Left lung (tissue), 14 donors: Measurements from ENCODE around the gene ITGB5. TPM values are rescaled to one million over a fixed set of nuclear protein-coding genes. Genes with fewer than 3 reads are reported as not detected.

Experiments used
- ATAC-seq: fragments of 200-7000 bp; cut with Tn5 transposase; one replicate; pipeline ENCODE4 v1.9.1; 2020; ENCODE audit warnings: moderate library complexity
- DNase-seq, 4 donors: peaks; one replicate each; pipeline ENCODE4 v3.0.0-alpha.2; 2013 to 2020
- H3K27ac ChIP-seq, 2 donors: fragments of 200-600 bp; sonication (generic) in 1 of 2; one replicate each; pipeline versions ENCODE4 v1.5.0 to v1.8.0; 2020 to 2021
- H3K27me3 ChIP-seq, 2 donors: fragments of 200-600 bp; sonication (generic) in 1 of 2; one replicate each; pipeline versions ENCODE4 v1.5.0 to v1.8.0; 2020 to 2021
- H3K36me3 ChIP-seq, 2 donors: fragments of 200-600 bp; sonication (generic) in 1 of 2; one replicate each; pipeline versions ENCODE4 v1.5.0 to v1.8.0; 2020 to 2021
- H3K4me1 ChIP-seq, 2 donors: fragments of 200-600 bp; one replicate each; pipeline ENCODE4 v1.8.0; 2021
- H3K4me3 ChIP-seq, 2 donors: fragments of 200-600 bp; sonication (generic) in 1 of 2; one replicate each; pipeline versions ENCODE4 v1.5.0 to v1.8.0; 2020 to 2021; ENCODE audit warnings: mild to moderate bottlenecking in 1 of 2
- H3K9me3 ChIP-seq, 2 donors: fragments of 200-600 bp; sonication (generic) in 1 of 2; one replicate each; pipeline versions ENCODE4 v1.5.0 to v1.8.0; 2020 to 2021
- intact Hi-C, 2 donors: fragments of 100-400 bp; cut with DNase I; formaldehyde crosslinking; loops; one replicate each; pipeline versions ENCODE4 v1.11.2 to v1.14.2; 2022
- long read RNA-seq, 12 donors: library from polyadenylated mRNA in 2 of 12; unstranded in 2 of 12; transcript quantifications; one replicate each; pipeline ENCODE4 v2.0.0 and lab custom pipeline, GENCODE V29; 2019 to 2026
- polyA plus RNA-seq, 6 donors: library from polyadenylated mRNA; unstranded; fragments of 120-200 nt; gene quantifications; one replicate each; pipeline ENCODE4 v1.2.1, GENCODE V29; 2013; ENCODE audit not compliant: insufficient read length in 6 of 6
- total RNA-seq, 2 donors: library from RNA; stranded (reverse); fragmentation: NEBNext Ultra II Directional; extraction: Animal tissue kit (Norgen Biotek cat#: 25700); gene quantifications; one replicate each; pipeline ENCODE4 v1.2.1, GENCODE V29; 2021
- TF ChIP-seq, protein P1 (sequence below), 2 donors: fragments of 200-600 bp; sonication (generic) in 1 of 2; IDR thresholded peaks; one replicate each; pipeline versions ENCODE4 v1.5.0 to v1.8.0; 2021; ENCODE audit warnings: antibody characterized with exemption in 2 of 2
- donor health status: DM: no; HTN: yes; CAD: no.
- donor health status: DM: no; HTN: no; CAD: no.

ITGB5 gene, protein sequence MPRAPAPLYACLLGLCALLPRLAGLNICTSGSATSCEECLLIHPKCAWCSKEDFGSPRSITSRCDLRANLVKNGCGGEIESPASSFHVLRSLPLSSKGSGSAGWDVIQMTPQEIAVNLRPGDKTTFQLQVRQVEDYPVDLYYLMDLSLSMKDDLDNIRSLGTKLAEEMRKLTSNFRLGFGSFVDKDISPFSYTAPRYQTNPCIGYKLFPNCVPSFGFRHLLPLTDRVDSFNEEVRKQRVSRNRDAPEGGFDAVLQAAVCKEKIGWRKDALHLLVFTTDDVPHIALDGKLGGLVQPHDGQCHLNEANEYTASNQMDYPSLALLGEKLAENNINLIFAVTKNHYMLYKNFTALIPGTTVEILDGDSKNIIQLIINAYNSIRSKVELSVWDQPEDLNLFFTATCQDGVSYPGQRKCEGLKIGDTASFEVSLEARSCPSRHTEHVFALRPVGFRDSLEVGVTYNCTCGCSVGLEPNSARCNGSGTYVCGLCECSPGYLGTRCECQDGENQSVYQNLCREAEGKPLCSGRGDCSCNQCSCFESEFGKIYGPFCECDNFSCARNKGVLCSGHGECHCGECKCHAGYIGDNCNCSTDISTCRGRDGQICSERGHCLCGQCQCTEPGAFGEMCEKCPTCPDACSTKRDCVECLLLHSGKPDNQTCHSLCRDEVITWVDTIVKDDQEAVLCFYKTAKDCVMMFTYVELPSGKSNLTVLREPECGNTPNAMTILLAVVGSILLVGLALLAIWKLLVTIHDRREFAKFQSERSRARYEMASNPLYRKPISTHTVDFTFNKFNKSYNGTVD
- 100 to 1,000 TPM in 1 of 2 donors, 10 to 100 TPM in 1; 94.0 to 142 TPM for total RNA-seq
- polyA plus RNA-seq, result 10 to 100 TPM; 54.8 to 72.3 (median 66.3) TPM
- long read RNA-seq, donor 1, full-length matches to known transcripts, result 5 of 30 reads
- long read RNA-seq, donor 1, partial matches to known transcripts, result 25 of 30 reads
- long read RNA-seq, donor 1, other reads (novel, unspliced or antisense), result 0 of 30 reads
- long read RNA-seq, donor 2, full-length matches to known transcripts, result 9 of 9 reads
- long read RNA-seq, donor 2, partial matches to known transcripts, result 0 of 9 reads
- long read RNA-seq, donor 2, other reads (novel, unspliced or antisense), result 0 of 9 reads
- long read RNA-seq, donor 3, full-length matches to known transcripts, result 7 of 7 reads
- long read RNA-seq, donor 3, partial matches to known transcripts, result 0 of 7 reads
- long read RNA-seq, donor 3, other reads (novel, unspliced or antisense), result 0 of 7 reads
- long read RNA-seq, donor 4, partial matches to known transcripts, result 6 of 8 reads
- long read RNA-seq, donor 4, other reads (novel, unspliced or antisense), result 1 of 8 reads
- long read RNA-seq, donor 5, full-length matches to known transcripts, result 7 of 7 reads
- long read RNA-seq, donor 5, partial matches to known transcripts, result 0 of 7 reads
- long read RNA-seq, donor 5, other reads (novel, unspliced or antisense), result 0 of 7 reads
- long read RNA-seq, donor 6, full-length matches to known transcripts, result 7 of 7 reads
- long read RNA-seq, donor 6, partial matches to known transcripts, result 0 of 7 reads
- long read RNA-seq, donor 6, other reads (novel, unspliced or antisense), result 0 of 7 reads
- long read RNA-seq, donor 7, full-length matches to known transcripts, result 2 of 2 reads
- long read RNA-seq, donor 7, partial matches to known transcripts, result 0 of 2 reads
- long read RNA-seq, donor 7, other reads (novel, unspliced or antisense), result 0 of 2 reads
- long read RNA-seq, donor 8, full-length matches to known transcripts, result 6 of 6 reads
- long read RNA-seq, donor 8, partial matches to known transcripts, result 0 of 6 reads
- long read RNA-seq, donor 8, other reads (novel, unspliced or antisense), result 0 of 6 reads
- long read RNA-seq, donor 9, result 0 reads
- long read RNA-seq, donor 10, partial matches to known transcripts, result 6 of 8 reads
- long read RNA-seq, donor 10, other reads (novel, unspliced or antisense), result 1 of 8 reads
- long read RNA-seq, donor 11, full-length matches to known transcripts, result 10 of 10 reads
- long read RNA-seq, donor 11, partial matches to known transcripts, result 0 of 10 reads
- long read RNA-seq, donor 11, other reads (novel, unspliced or antisense), result 0 of 10 reads
- long read RNA-seq, donor 12, full-length matches to known transcripts, result 7 of 7 reads
- long read RNA-seq, donor 12, partial matches to known transcripts, result 0 of 7 reads
- long read RNA-seq, donor 12, other reads (novel, unspliced or antisense), result 0 of 7 reads

DNA sequence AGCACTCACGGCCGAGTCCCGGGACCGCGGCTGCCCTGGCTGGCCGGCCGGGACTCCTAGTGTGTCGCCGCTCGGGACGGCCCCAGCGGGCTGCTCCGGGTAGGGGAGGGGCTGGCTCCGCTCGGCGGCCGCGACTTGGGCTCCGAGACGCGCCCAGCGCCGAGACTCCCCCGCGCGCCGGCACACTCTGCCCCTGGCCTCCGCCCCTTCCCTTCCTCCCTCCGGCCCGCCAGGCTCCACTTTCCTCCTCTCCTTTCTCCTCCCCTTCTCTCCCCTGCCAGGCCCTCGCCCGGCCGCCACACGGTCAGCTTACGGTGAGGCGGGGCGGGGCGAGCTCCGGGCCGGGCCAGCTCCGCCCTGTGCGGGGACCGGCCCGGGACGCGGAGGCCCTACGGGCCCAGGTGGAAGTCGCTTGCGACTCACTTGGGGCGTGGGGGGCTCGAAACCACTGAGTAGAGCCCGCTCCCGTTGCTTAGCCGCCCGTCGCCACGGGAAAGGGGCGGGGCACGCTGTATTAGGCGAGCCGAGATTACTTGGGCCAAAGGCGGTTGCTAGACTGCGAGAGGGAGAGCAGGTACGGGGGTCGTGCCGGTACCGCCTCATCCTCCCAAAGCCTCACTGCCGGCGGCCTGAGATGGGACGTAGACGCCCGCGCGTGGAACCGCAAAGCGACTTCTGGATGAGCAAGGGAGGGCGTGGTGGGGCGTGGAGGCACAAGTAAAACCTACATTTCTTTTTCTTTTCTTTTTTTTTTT lies at the start of gene ITGB5:
Gene ITGB5 (minus strand): TSS at position 189 of the 755 bp plus-strand sequence. CDS start 365 bp downstream, outside the sequence.
- intact Hi-C loops, result loop anchor here in 1 of 2 donors (5.0 kb wide), 1 partner anchor 100 kb away; no protein-coding TSS in a partner anchor
- TF ChIP-seq, protein P1, sequence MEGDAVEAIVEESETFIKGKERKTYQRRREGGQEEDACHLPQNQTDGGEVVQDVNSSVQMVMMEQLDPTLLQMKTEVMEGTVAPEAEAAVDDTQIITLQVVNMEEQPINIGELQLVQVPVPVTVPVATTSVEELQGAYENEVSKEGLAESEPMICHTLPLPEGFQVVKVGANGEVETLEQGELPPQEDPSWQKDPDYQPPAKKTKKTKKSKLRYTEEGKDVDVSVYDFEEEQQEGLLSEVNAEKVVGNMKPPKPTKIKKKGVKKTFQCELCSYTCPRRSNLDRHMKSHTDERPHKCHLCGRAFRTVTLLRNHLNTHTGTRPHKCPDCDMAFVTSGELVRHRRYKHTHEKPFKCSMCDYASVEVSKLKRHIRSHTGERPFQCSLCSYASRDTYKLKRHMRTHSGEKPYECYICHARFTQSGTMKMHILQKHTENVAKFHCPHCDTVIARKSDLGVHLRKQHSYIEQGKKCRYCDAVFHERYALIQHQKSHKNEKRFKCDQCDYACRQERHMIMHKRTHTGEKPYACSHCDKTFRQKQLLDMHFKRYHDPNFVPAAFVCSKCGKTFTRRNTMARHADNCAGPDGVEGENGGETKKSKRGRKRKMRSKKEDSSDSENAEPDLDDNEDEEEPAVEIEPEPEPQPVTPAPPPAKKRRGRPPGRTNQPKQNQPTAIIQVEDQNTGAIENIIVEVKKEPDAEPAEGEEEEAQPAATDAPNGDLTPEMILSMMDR (IDR thresholded peaks at IDR 0.05), result no peak
- peak; percentile 62 to 93 (median 78) for DNase-seq
- H3K36me3 ChIP-seq, result no peaks in the 10 kb centered on the region
- peak within 1 kb of the TSS; percentile 64 for H3K4me3 ChIP-seq
- peak; percentile 90 for ATAC-seq
- H3K4me1 ChIP-seq, result peaks cover 0 to 17% of the 10 kb centered on the region in 2 donors
- peak within 1 kb of the TSS; percentile 76 to 85 for H3K27ac ChIP-seq
- no peaks in the 10 kb centered on the region for H3K9me3 ChIP-seq
- peaks cover 0 to 43% of the 10 kb centered on the region in 2 donors for H3K27me3 ChIP-seq

DNA sequence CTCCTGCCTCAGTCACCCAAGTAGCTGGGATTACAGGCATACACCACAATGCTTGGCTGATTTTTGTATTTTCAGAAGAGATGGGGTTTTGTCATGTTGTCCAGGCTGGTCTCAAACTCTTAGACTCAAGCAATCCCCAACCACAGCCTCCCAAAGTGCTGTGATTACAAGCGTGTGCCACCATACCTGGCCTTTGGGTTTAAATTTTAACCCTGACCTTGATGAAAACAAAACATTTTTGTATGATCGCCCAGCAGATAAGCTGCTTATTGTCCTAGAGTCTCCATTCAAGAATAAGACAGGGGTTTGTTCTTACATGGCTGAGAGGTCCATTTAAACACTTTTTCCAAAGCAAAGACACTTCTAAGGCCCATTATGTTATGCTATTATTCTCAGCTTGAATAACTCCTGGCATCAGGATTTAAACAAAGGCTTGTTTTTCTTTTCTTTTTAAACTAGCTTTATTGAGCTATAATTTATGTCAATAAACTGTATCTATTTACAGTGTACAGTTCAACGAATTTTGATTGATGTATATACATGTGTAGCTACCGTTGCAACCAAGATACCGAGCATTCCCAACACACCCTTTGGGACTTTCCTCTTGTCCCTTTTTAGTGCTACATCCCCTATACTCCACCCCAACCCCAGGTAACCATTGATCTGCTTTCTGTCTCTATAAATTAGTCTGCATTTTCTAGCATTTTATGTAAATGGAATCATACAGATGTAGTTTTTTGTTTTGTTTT lies 48.8 kb upstream of the ITGB5 start:
- no peak for DNase-seq
- Histone ChIP-seq H3K36me3 (no peaks in the 10 kb centered on the region), H3K4me3 (no peak overlapping the region), H3K27me3 (no peaks in the 10 kb centered on the region), H3K4me1 (no peaks in the 10 kb centered on the region), H3K9me3 (no peaks in the 10 kb centered on the region), H3K27ac (no peak overlapping the region)
- ATAC-seq, result no peak
- TF ChIP-seq, protein P1 (IDR thresholded peaks at IDR 0.05), result no peak
- intact Hi-C loops, result loop anchor here in 1 of 2 donors (10.0 kb wide), 1 partner anchor 229 kb away; no protein-coding TSS in a partner anchor

DNA sequence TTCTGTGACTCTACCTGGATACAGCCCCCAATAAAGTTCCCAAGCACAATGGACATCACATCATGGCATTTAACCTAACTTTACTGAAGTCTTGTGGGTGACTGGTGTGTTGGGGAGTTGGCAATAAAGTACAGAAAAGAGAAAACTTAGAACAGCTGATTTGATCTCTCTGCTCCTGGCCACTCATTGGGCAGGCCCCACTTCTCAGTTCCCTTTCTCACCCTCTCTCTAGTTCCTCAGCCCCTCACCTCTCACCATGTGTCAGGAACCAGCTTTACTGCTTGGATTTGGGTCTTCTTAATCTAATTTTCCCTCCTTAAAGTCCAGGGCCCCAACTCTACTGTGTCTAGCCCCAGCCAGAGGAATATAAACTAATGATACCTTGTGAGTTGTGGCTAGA lies 48.1 kb upstream of the ITGB5 start:
- TF ChIP-seq, protein P1 (IDR thresholded peaks at IDR 0.05), result no peak
- no peak for DNase-seq
- no peaks in the 10 kb centered on the region for H3K27me3 ChIP-seq
- ATAC-seq, result no peak
- H3K27ac ChIP-seq, result no peak overlapping the region
- H3K4me3 ChIP-seq, result no peak overlapping the region
- no peaks in the 10 kb centered on the region for H3K9me3 ChIP-seq
- intact Hi-C loops, result loop anchor here in 1 of 2 donors (10.0 kb wide), 1 partner anchor 230 kb away; no protein-coding TSS in a partner anchor
- H3K36me3 ChIP-seq, result no peaks in the 10 kb centered on the region
- no peaks in the 10 kb centered on the region for H3K4me1 ChIP-seq
